Activated T-cell treated with anti-CD3 and anti-CD28 coated beads, Interleukin-2, amount 50 U/mL, for 24 hours (primary cell): ENCODE results near the gene HOMEZ.
"Not testable (repeated sequence)": the region's sequence is repeated elsewhere in the genome, so short reads cannot be mapped to it uniquely, and the experiment has no call there.

Experiments used
- DNase-seq: peaks from one replicate; pipeline ENCODE4 v3.0.0-alpha.2; 2020
- H3K27ac Mint-ChIP-seq: 2 replicates; pipeline ENCODE4 v1.8.0; 2020; ENCODE audit warnings: mild to moderate bottlenecking, mixed read lengths
- H3K27me3 Mint-ChIP-seq: 2 replicates; pipeline ENCODE4 v1.8.0; 2020; ENCODE audit warnings: mixed read lengths
- H3K36me3 Mint-ChIP-seq: 2 replicates; pipeline ENCODE4 v1.8.0; 2020; ENCODE audit warnings: low read depth, mixed read lengths
- H3K4me1 Mint-ChIP-seq: 2 replicates; pipeline ENCODE4 v1.8.0; 2020; ENCODE audit warnings: low read depth, mixed read lengths
- H3K4me3 Mint-ChIP-seq: 2 replicates; pipeline ENCODE4 v1.8.0; 2020; ENCODE audit warnings: mild to moderate bottlenecking, moderate library complexity, mixed read lengths
- H3K9me3 Mint-ChIP-seq: 2 replicates; pipeline ENCODE4 v1.8.0; 2020; ENCODE audit warnings: mixed read lengths

HOMEZ gene

GRCh38 chr14:23228812-23229211, 57.1 kb downstream of the HOMEZ start:
- no peak for DNase-seq
- Mint-ChIP-seq H3K4me1 (peaks cover 3% of the 10 kb centered on the region), H3K27me3 (peaks cover 14% of the 10 kb centered on the region), H3K27ac (no peak overlapping the region), H3K9me3 (no peaks in the 10 kb centered on the region), H3K36me3 (no peaks in the 10 kb centered on the region), H3K4me3 (no peak overlapping the region)

- Mint-ChIP-seq H3K27ac (no peak overlapping the region), H3K4me1 (peaks cover 3% of the 10 kb centered on the region), H3K27me3 (peaks cover 18% of the 10 kb centered on the region), H3K9me3 (no peaks in the 10 kb centered on the region), H3K4me3 (no peak overlapping the region), H3K36me3 (no peaks in the 10 kb centered on the region)
- DNase-seq: no peak
These were observed 58.4 kb downstream of the HOMEZ start for GRCh38 chr14:23227566-23227965.

GRCh38 chr14:23224958-23225357, 61.0 kb downstream of the HOMEZ start:
- not testable (repeated sequence) for H3K27ac Mint-ChIP-seq, H3K4me3 Mint-ChIP-seq, H3K4me1 Mint-ChIP-seq, H3K9me3 Mint-ChIP-seq, DNase-seq, H3K36me3 Mint-ChIP-seq
- peaks cover 29% of the 10 kb centered on the region for H3K27me3 Mint-ChIP-seq
